T-cell (primary cell): Measurements from ENCODE around the gene REN. TPM values are rescaled to one million over a fixed set of nuclear protein-coding genes. Genes with fewer than 3 reads are reported as not detected.

Source experiments
- ATAC-seq, 4 experiments: fragments of 200-7000 bp in 3 of 4; fragments of 150-1000 bp in 1 of 4; cut with Tn5 transposase; replicated peaks in 1 of 4; 1 replicate in 3 of 4; 2 replicates in 1 of 4; pipeline ENCODE4 v1.10.0; 2021; ENCODE audit warnings: moderate library complexity in 3 of 4, mild to moderate bottlenecking in 2 of 4, moderate number of reproducible peaks in 1 of 4
- CTCF ChIA-PET, 2 donors: fragments of 300-600 bp; sonication (Branson Sonifier 250); formaldehyde crosslinking; loops; one replicate each; lab custom pipeline; 2022; ENCODE audit warnings: antibody characterized with exemption in 2 of 2; lab: Charles Lee
- POLR2A ChIA-PET, 2 donors: fragments of 300-600 bp; sonication (Branson Sonifier 250); formaldehyde crosslinking; loops; one replicate each; lab custom pipeline; 2022; ENCODE audit warnings: antibody characterized with exemption in 2 of 2; lab: Charles Lee
- DNase-seq, 35 experiments: peaks; one replicate each; pipeline versions ENCODE4 v3.0.0 to v3.0.0-alpha.2; 2013 to 2023
- H3K27ac ChIP-seq: one replicate; pipeline ENCODE4 v1.5.1; 2013; ENCODE audit warnings: low read length
- H3K27me3 ChIP-seq, 2 experiments: replicated peaks in 1 of 2; 1 replicate in 1 of 2; 2 replicates in 1 of 2; pipeline versions ENCODE4 v1.6.1 to v1.7.0; 2013; ENCODE audit warnings: low read length in 1 of 2, mixed read lengths in 1 of 2; ENCODE audit not compliant: control insufficient read depth in 2 of 2, insufficient read depth in 2 of 2; ENCODE audit errors: extremely low read depth in 1 of 2
- H3K36me3 ChIP-seq, 2 donors: 1 replicate in 1 of 2; 2 replicates in 1 of 2; pipeline versions ENCODE4 v1.6.1 to v1.7.0; 2013; ENCODE audit warnings: low read length in 1 of 2; ENCODE audit not compliant: control insufficient read depth in 2 of 2, insufficient read depth in 1 of 2; ENCODE audit errors: extremely low read depth in 1 of 2
- H3K4me1 ChIP-seq, 2 experiments: 1 replicate in 1 of 2; 2 replicates in 1 of 2; pipeline versions ENCODE4 v1.6.1 to v1.7.0; 2013; ENCODE audit warnings: low read length in 2 of 2, mixed read lengths in 1 of 2; ENCODE audit not compliant: insufficient read depth in 2 of 2, control insufficient read depth in 1 of 2; ENCODE audit errors: extremely low read depth in 1 of 2
- H3K4me3 ChIP-seq, 2 donors: 1 replicate in 1 of 2; 2 replicates in 1 of 2; pipeline versions ENCODE4 v1.5.1 to v1.7.0; 2013; ENCODE audit warnings: mild to moderate bottlenecking in 2 of 2, low read length in 1 of 2, moderate library complexity in 1 of 2; ENCODE audit not compliant: control insufficient read depth in 1 of 2; ENCODE audit errors: extremely low read depth in 1 of 2
- H3K9me3 ChIP-seq: 2 replicates; pipeline ENCODE4 v1.7.0; 2013
- H3K27ac Mint-ChIP-seq, 2 donors: one replicate each; pipeline ENCODE4 v1.8.0; 2020 to 2021; ENCODE audit warnings: mild to moderate bottlenecking in 2 of 2, mixed read lengths in 2 of 2
- H3K27me3 Mint-ChIP-seq, 2 donors: one replicate each; pipeline ENCODE4 v1.8.0; 2021 to 2022; ENCODE audit warnings: mixed read lengths in 2 of 2
- H3K36me3 Mint-ChIP-seq: one replicate; pipeline ENCODE4 v1.8.0; 2021; ENCODE audit warnings: mixed read lengths
- H3K4me1 Mint-ChIP-seq, 3 donors: one replicate each; pipeline ENCODE4 v1.8.0; 2020 to 2022; ENCODE audit warnings: mixed read lengths in 3 of 3, mild to moderate bottlenecking in 1 of 3
- H3K4me3 Mint-ChIP-seq, 3 donors: one replicate each; pipeline ENCODE4 v1.8.0; 2020 to 2022; ENCODE audit warnings: mild to moderate bottlenecking in 3 of 3, mixed read lengths in 3 of 3, moderate library complexity in 3 of 3
- H3K9me3 Mint-ChIP-seq, 3 donors: one replicate each; pipeline ENCODE4 v1.8.0; 2020 to 2022; ENCODE audit warnings: mixed read lengths in 3 of 3
- WGBS: methylation state at CpG from one replicate; pipeline ENCODE4 v1.1.5; 2013; ENCODE audit warnings: missing lambda C conversion rate; ENCODE audit not compliant: insufficient coverage; 5-methylcytosine and 5-hydroxymethylcytosine counted together
- total RNA-seq, 35 experiments: library from RNA in 6 of 35; stranded (reverse) in 6 of 35; fragments of 120-200 nt in 1 of 35; gene quantifications; one replicate each; pipeline versions ENCODE4 v1.2.1 to v1.2.4 and lab custom pipeline; 2013 to 2026

Gene REN
- total RNA-seq, 5 donors from 2014 or later (not counting 1 experiment from before 2014, with no cell fraction given), result not detected

- peaks cover 0 to 8% of the 10 kb centered on the region in 2 experiments for H3K4me1 ChIP-seq
- no peak overlapping the region for H3K4me3 Mint-ChIP-seq
- no peak overlapping the region for H3K27ac Mint-ChIP-seq
- ChIA-PET CTCF (no interaction called here), POLR2A (no interaction called here)
- no peaks in the 10 kb centered on the region for H3K36me3 Mint-ChIP-seq
- H3K27me3 Mint-ChIP-seq, result no peaks in the 10 kb centered on the region
- no peaks in the 10 kb centered on the region for H3K9me3 Mint-ChIP-seq
- no CpG with 5 or more reads among the region's 6 CpGs for WGBS
- ATAC-seq, result no peak
- H3K27ac ChIP-seq, result no peak overlapping the region
- peaks cover 0 to 14% of the 10 kb centered on the region in 2 experiments for H3K27me3 ChIP-seq
- no peaks in the 10 kb centered on the region for H3K36me3 ChIP-seq
- no peaks in the 10 kb centered on the region for H3K9me3 ChIP-seq
- no peak overlapping the region for H3K4me3 ChIP-seq
- H3K4me1 Mint-ChIP-seq, result peaks cover 4 to 11% (median 6%) of the 10 kb centered on the region in 3 donors
- DNase-seq, result no peak
Measured at GRCh38 chr1:204132718-204133117, 33.4 kb downstream of the REN start.

GRCh38 chr1:204131978-204132377, 34.2 kb downstream of the REN start:
- H3K36me3 ChIP-seq, result no peaks in the 10 kb centered on the region
- Mint-ChIP-seq H3K9me3 (no peaks in the 10 kb centered on the region), H3K4me1 (peaks cover 4 to 11% (median 6%) of the 10 kb centered on the region in 3 donors), H3K36me3 (no peaks in the 10 kb centered on the region), H3K4me3 (no peak overlapping the region), H3K27me3 (no peaks in the 10 kb centered on the region), H3K27ac (no peak overlapping the region)
- no peak overlapping the region for H3K27ac ChIP-seq
- ATAC-seq, result no peak
- 77% methylated on average over 3 of the region's 4 CpGs for WGBS
- no peak overlapping the region for H3K4me3 ChIP-seq
- peaks cover 0 to 8% of the 10 kb centered on the region in 2 experiments for H3K4me1 ChIP-seq
- ChIA-PET CTCF (no interaction called here), POLR2A (no interaction called here)
- H3K27me3 ChIP-seq, result peaks cover 0 to 14% of the 10 kb centered on the region in 2 experiments
- H3K9me3 ChIP-seq, result no peaks in the 10 kb centered on the region
- DNase-seq, result no peak

GRCh38 chr1:204130981-204131892, 34.9 kb downstream of the REN start:
- ATAC-seq, result no peak
- no peaks in the 10 kb centered on the region for H3K36me3 Mint-ChIP-seq
- POLR2A ChIA-PET, result no interaction called here
- peaks cover 0 to 17% of the 10 kb centered on the region in 2 experiments for H3K27me3 ChIP-seq
- H3K27ac Mint-ChIP-seq, result no peak overlapping the region
- H3K9me3 Mint-ChIP-seq, result no peaks in the 10 kb centered on the region
- H3K4me1 Mint-ChIP-seq, result peaks cover 4 to 11% (median 6%) of the 10 kb centered on the region in 3 donors
- WGBS, result 79% methylated on average over 2 of the region's 11 CpGs
- no peak overlapping the region for H3K4me3 ChIP-seq
- H3K4me3 Mint-ChIP-seq, result no peak overlapping the region
- no peaks in the 10 kb centered on the region for H3K36me3 ChIP-seq
- no peaks in the 10 kb centered on the region for H3K9me3 ChIP-seq
- H3K4me1 ChIP-seq, result peaks cover 0 to 8% of the 10 kb centered on the region in 2 experiments
- CTCF ChIA-PET, result interaction anchor here in 1 of 2 donors (3.2 kb wide), 1 partner anchor 271 kb away, joined by 19 read pairs; the partner anchor contains the start of gene SNRPE
- no peaks in the 10 kb centered on the region for H3K27me3 Mint-ChIP-seq
- no peak overlapping the region for H3K27ac ChIP-seq
- DNase-seq, result no peak

- H3K36me3 ChIP-seq, result no peaks in the 10 kb centered on the region
- H3K9me3 ChIP-seq, result no peaks in the 10 kb centered on the region
- no peak for ATAC-seq
- peaks cover 0 to 8% of the 10 kb centered on the region in 2 experiments for H3K4me1 ChIP-seq
- Mint-ChIP-seq H3K27ac (no peak overlapping the region), H3K27me3 (no peaks in the 10 kb centered on the region), H3K9me3 (no peaks in the 10 kb centered on the region), H3K4me1 (peaks cover 4 to 11% (median 6%) of the 10 kb centered on the region in 3 donors), H3K4me3 (no peak overlapping the region), H3K36me3 (no peaks in the 10 kb centered on the region)
- CTCF ChIA-PET, result interaction anchor here in 1 of 2 donors (0.6 to 3.2 kb wide), 2 partner anchors 12 to 270 kb away, joined by 4 to 19 read pairs; partner anchors contain the start of gene SNRPE
- H3K27ac ChIP-seq, result no peak overlapping the region
- peaks cover 0 to 17% of the 10 kb centered on the region in 2 experiments for H3K27me3 ChIP-seq
- no peak for DNase-seq
- 79% methylated on average over 4 of the region's 4 CpGs for WGBS
- POLR2A ChIA-PET, result interaction anchor here (0.6 to 0.7 kb wide), 2 partner anchors 21 to 1554 kb away, joined by 3 to 5 read pairs; no protein-coding TSS in a partner anchor
- H3K4me3 ChIP-seq, result no peak overlapping the region
Measured at GRCh38 chr1:204130178-204130577, 36.0 kb downstream of the REN start.

GRCh38 chr1:204128964-204129896, 36.9 kb downstream of the REN start:
- CTCF ChIA-PET, result interaction anchor here (0.5 to 3.2 kb wide), 19 partner anchors 9 to 862 kb away, joined by 3 to 24 read pairs (median 4); partner anchors contain the start of gene SNRPE (in 1 of the 2)
- Histone ChIP-seq H3K4me1 (peaks cover 0 to 8% of the 10 kb centered on the region in 2 experiments), H3K27me3 (peaks cover 0 to 17% of the 10 kb centered on the region in 2 experiments), H3K27ac (no peak overlapping the region), H3K9me3 (no peaks in the 10 kb centered on the region), H3K4me3 (no peak overlapping the region), H3K36me3 (no peaks in the 10 kb centered on the region)
- Mint-ChIP-seq H3K27ac (no peak overlapping the region), H3K4me3 (peak overlapping the region in 1 of 3 donors; percentile 6), H3K9me3 (no peaks in the 10 kb centered on the region), H3K27me3 (no peaks in the 10 kb centered on the region), H3K36me3 (no peaks in the 10 kb centered on the region), H3K4me1 (peaks cover 4 to 11% (median 6%) of the 10 kb centered on the region in 3 donors)
- POLR2A ChIA-PET, result interaction anchor here in 1 of 2 donors (0.6 to 0.7 kb wide), 2 partner anchors 1553 to 1859 kb away, joined by 3 to 5 read pairs; no protein-coding TSS in a partner anchor
- ATAC-seq (peak; percentile 84 to 92 (median 86)), DNase-seq (peak in 32 of 35 experiments; percentile 24 to 82 (median 48))
- 43% methylated on average over 17 of the region's 29 CpGs for whole genome bisulfite sequencing
